HUES6 (cell line): ENCODE data around the gene XPNPEP1.

Experiments
- H3K27ac ChIP-seq: 2 replicates; pipeline ENCODE4 v1.7.0; 2013; ENCODE audit warnings: low read depth, mild to moderate bottlenecking, low read length, inconsistent platforms
- H3K27me3 ChIP-seq: 2 replicates; pipeline ENCODE4 v1.6.1; 2013; ENCODE audit warnings: low read length; ENCODE audit not compliant: control insufficient read depth, insufficient read depth
- H3K36me3 ChIP-seq: 2 replicates; pipeline ENCODE4 v1.6.1; 2013; ENCODE audit warnings: low read length; ENCODE audit not compliant: control insufficient read depth, insufficient read depth
- H3K4me1 ChIP-seq: 2 replicates; pipeline ENCODE4 v1.6.1; 2013; ENCODE audit warnings: low read length; ENCODE audit not compliant: control insufficient read depth, insufficient read depth
- H3K4me3 ChIP-seq: 2 replicates; pipeline ENCODE4 v1.5.1; 2013; ENCODE audit warnings: low read depth, low read length
- H3K9ac ChIP-seq: one replicate; pipeline ENCODE4 v1.6.1; 2013; ENCODE audit warnings: mild to moderate bottlenecking, low read length
- H3K9me3 ChIP-seq: 2 replicates; pipeline ENCODE4 v1.6.1; 2013; ENCODE audit warnings: low read depth, low read length; ENCODE audit not compliant: control insufficient read depth, insufficient read depth

Gene XPNPEP1

GRCh38 chr10:109922976-109923921, at the start of gene XPNPEP1:
Gene XPNPEP1, minus strand, starts transcription at chr10:109923511. Its CDS starts 78 bp downstream, at chr10:109923433.
- peak within 1 kb of the TSS; percentile 79 for H3K4me3 ChIP-seq
- H3K27me3 ChIP-seq: peaks cover 12% of the 10 kb centered on the region; the same call in 1 of the 2 replicates
- peaks cover 28% of the 10 kb centered on the region for H3K4me1 ChIP-seq
- H3K9ac ChIP-seq: peak within 1 kb of the TSS; percentile 79
- H3K36me3 ChIP-seq: no peaks in the 10 kb centered on the region
- H3K27ac ChIP-seq: no peak within 1 kb of the TSS; the same call in 1 of the 2 replicates
- no peaks in the 10 kb centered on the region for H3K9me3 ChIP-seq

GRCh38 chr10:109972372-109973001, 49.2 kb upstream of the XPNPEP1 start:
- no peak overlapping the region for H3K4me3 ChIP-seq
- H3K27me3 ChIP-seq: no peaks in the 10 kb centered on the region
- H3K4me1 ChIP-seq: peaks cover 7% of the 10 kb centered on the region
- H3K9ac ChIP-seq: no peak overlapping the region
- no peaks in the 10 kb centered on the region for H3K36me3 ChIP-seq
- no peaks in the 10 kb centered on the region for H3K9me3 ChIP-seq
- no peak overlapping the region for H3K27ac ChIP-seq

- Histone ChIP-seq H3K4me1 (peaks cover 11% of the 10 kb centered on the region), H3K27me3 (no peaks in the 10 kb centered on the region), H3K27ac (no peak overlapping the region), H3K9ac (no peak overlapping the region), H3K9me3 (no peaks in the 10 kb centered on the region), H3K36me3 (no peaks in the 10 kb centered on the region), H3K4me3 (no peak overlapping the region)
Measured at GRCh38 chr10:109971634-109972033, 48.3 kb upstream of the XPNPEP1 start.

GRCh38 chr10:109969760-109970346, 46.5 kb upstream of the XPNPEP1 start:
- Histone ChIP-seq H3K36me3 (no peaks in the 10 kb centered on the region), H3K27me3 (no peaks in the 10 kb centered on the region), H3K9me3 (no peaks in the 10 kb centered on the region), H3K4me1 (peaks cover 12% of the 10 kb centered on the region), H3K9ac (no peak overlapping the region), H3K27ac (no peak overlapping the region), H3K4me3 (no peak overlapping the region)

GRCh38 chr10:109968953-109969759, 45.8 kb upstream of the XPNPEP1 start:
- Histone ChIP-seq H3K4me3 (no peak overlapping the region), H3K9me3 (no peaks in the 10 kb centered on the region), H3K27me3 (no peaks in the 10 kb centered on the region), H3K9ac (no peak overlapping the region), H3K27ac (no peak overlapping the region), H3K4me1 (peaks cover 12% of the 10 kb centered on the region), H3K36me3 (no peaks in the 10 kb centered on the region)

- H3K4me3 ChIP-seq: no peak overlapping the region
- H3K27ac ChIP-seq: no peak overlapping the region
- H3K36me3 ChIP-seq: no peaks in the 10 kb centered on the region
- H3K27me3 ChIP-seq: no peaks in the 10 kb centered on the region
- H3K4me1 ChIP-seq: peaks cover 12% of the 10 kb centered on the region
- H3K9me3 ChIP-seq: no peaks in the 10 kb centered on the region
- H3K9ac ChIP-seq: no peak overlapping the region
Measured at GRCh38 chr10:109967739-109968088, 44.4 kb upstream of the XPNPEP1 start.

GRCh38 chr10:109966961-109967738, 43.8 kb upstream of the XPNPEP1 start:
- H3K4me3 ChIP-seq: no peak overlapping the region
- H3K4me1 ChIP-seq: peaks cover 17% of the 10 kb centered on the region
- no peaks in the 10 kb centered on the region for H3K36me3 ChIP-seq
- no peak overlapping the region for H3K9ac ChIP-seq
- H3K27ac ChIP-seq: no peak overlapping the region
- no peaks in the 10 kb centered on the region for H3K9me3 ChIP-seq
- H3K27me3 ChIP-seq: no peaks in the 10 kb centered on the region

GRCh38 chr10:109964318-109964717, 41.0 kb upstream of the XPNPEP1 start:
- Histone ChIP-seq H3K27me3 (no peaks in the 10 kb centered on the region), H3K9me3 (no peaks in the 10 kb centered on the region), H3K9ac (no peak overlapping the region), H3K4me3 (no peak overlapping the region), H3K4me1 (peaks cover 30% of the 10 kb centered on the region), H3K27ac (no peak overlapping the region), H3K36me3 (no peaks in the 10 kb centered on the region)

- Histone ChIP-seq H3K27ac (no peak overlapping the region), H3K9ac (no peak overlapping the region), H3K27me3 (no peaks in the 10 kb centered on the region), H3K4me1 (peaks cover 30% of the 10 kb centered on the region), H3K4me3 (no peak overlapping the region), H3K36me3 (no peaks in the 10 kb centered on the region), H3K9me3 (no peaks in the 10 kb centered on the region)
Measured at GRCh38 chr10:109963439-109963838, 40.1 kb upstream of the XPNPEP1 start.

GRCh38 chr10:109962247-109962646, 38.9 kb upstream of the XPNPEP1 start:
- H3K27ac ChIP-seq: no peak overlapping the region

More at GRCh38 chr10:109962247-109962646, 38.9 kb upstream of the XPNPEP1 start:
- Histone ChIP-seq H3K9me3 (no peaks in the 10 kb centered on the region), H3K36me3 (no peaks in the 10 kb centered on the region), H3K4me1 (peaks cover 25% of the 10 kb centered on the region), H3K9ac (no peak overlapping the region), H3K4me3 (no peak overlapping the region), H3K27me3 (no peaks in the 10 kb centered on the region)
